Cardiac fibroblast (primary cell): ENCODE data around the gene LTB4R.
"Not testable (repeated sequence)": the region's sequence is repeated elsewhere in the genome, so short reads cannot be mapped to it uniquely, and the experiment has no call there.

Source experiments
- DNase-seq, 2 donors: peaks; one replicate each; pipeline versions ENCODE4 v3.0.0 to v3.0.0-alpha.2; 2010; ENCODE audit warnings: low read depth in 2 of 2
- H3K4me3 ChIP-seq, 2 donors: replicated peaks in 1 of 2; 1 replicate in 1 of 2; 2 replicates in 1 of 2; pipeline ENCODE4 v1.5.1; 2011; ENCODE audit warnings: low read depth in 2 of 2, low read length in 2 of 2, mild to moderate bottlenecking in 2 of 2, moderate library complexity in 1 of 2
- TF ChIP-seq, protein P1 (sequence below): IDR thresholded peaks from one replicate; pipeline ENCODE4 v1.5.1; 2011; ENCODE audit warnings: low read depth, mild to moderate bottlenecking, low read length, inconsistent platforms

The LTB4R gene

GRCh38 chr14:24323341-24323740, 12.0 kb downstream of the LTB4R start:
- TF ChIP-seq, protein P1, sequence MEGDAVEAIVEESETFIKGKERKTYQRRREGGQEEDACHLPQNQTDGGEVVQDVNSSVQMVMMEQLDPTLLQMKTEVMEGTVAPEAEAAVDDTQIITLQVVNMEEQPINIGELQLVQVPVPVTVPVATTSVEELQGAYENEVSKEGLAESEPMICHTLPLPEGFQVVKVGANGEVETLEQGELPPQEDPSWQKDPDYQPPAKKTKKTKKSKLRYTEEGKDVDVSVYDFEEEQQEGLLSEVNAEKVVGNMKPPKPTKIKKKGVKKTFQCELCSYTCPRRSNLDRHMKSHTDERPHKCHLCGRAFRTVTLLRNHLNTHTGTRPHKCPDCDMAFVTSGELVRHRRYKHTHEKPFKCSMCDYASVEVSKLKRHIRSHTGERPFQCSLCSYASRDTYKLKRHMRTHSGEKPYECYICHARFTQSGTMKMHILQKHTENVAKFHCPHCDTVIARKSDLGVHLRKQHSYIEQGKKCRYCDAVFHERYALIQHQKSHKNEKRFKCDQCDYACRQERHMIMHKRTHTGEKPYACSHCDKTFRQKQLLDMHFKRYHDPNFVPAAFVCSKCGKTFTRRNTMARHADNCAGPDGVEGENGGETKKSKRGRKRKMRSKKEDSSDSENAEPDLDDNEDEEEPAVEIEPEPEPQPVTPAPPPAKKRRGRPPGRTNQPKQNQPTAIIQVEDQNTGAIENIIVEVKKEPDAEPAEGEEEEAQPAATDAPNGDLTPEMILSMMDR: no peak
- no peak for DNase-seq
- H3K4me3 ChIP-seq: no peak overlapping the region

GRCh38 chr14:24324024-24324423, 12.7 kb downstream of the LTB4R start:
- H3K4me3 ChIP-seq: no peak overlapping the region
- TF ChIP-seq, protein P1: no peak
- no peak for DNase-seq

DNA sequence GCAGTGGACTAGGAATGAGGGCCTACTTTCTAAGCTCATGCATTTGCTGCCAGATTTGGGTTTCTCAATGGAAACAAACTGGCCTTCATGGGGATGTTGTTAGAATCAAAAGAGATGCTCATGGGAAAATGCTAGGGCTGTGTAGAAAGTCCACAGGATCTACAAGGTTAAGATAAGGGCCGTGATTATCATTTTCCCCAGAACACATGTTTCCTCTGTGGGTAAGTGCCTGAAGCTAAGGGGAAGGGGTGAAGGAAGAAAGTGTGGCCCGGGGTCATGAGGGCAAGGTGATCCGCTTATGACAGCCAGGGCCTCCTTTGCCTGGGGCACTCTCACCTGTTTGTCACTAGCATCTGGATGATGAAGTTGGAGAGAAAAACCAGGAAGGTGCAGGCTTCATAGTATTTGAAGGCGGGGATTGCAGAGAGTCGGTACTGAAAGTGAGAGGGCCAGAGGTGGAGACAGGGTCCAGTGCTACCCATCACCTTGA, 13.8 kb downstream of the LTB4R start:
- no peak for DNase-seq
- TF ChIP-seq, protein P1: no peak
- no peak overlapping the region for H3K4me3 ChIP-seq

DNA sequence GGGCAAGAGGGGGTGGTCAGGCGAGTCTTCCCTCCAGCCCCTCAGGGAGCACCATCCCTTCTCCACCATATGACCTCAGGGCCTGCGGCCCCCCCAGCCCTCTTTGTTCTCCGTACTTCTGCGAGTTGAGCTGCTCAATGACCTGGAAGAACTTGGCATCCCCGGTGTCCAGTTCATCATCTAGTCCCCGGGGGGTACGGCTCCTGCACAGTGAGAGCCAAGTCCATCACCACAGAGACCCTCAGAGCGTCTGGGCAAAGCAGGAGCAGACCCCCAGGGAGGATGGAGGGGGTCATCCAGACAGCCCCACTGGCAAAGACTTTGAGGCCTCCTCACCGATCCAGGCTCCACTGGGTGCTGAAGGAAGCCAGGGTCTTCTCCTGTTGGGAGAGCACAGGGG, 14.7 kb downstream of the LTB4R start:
- DNase-seq: no peak
- TF ChIP-seq, protein P1: no peak
- no peak overlapping the region for H3K4me3 ChIP-seq

DNA sequence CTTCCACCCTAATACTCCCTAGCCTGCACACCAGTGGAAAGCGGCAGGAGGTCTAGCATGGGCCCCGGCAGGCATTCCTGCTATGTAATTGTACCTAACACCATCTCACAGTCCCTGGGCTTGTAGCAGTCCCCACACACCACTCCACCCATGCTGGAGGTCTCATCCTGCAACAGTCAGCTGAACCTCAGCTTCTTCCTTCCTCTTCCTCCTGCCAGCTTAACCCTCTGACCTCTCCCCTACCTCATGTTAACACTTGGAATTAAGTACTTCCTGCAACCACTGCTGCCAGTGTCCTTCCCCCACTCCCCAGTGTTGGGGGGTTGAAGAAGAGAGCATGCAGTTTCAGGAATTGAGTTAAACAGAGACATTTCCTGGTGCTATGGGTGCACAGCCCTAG, 16.0 kb downstream of the LTB4R start:
- TF ChIP-seq, protein P1: no peak
- no peak overlapping the region for H3K4me3 ChIP-seq
- no peak for DNase-seq

DNA sequence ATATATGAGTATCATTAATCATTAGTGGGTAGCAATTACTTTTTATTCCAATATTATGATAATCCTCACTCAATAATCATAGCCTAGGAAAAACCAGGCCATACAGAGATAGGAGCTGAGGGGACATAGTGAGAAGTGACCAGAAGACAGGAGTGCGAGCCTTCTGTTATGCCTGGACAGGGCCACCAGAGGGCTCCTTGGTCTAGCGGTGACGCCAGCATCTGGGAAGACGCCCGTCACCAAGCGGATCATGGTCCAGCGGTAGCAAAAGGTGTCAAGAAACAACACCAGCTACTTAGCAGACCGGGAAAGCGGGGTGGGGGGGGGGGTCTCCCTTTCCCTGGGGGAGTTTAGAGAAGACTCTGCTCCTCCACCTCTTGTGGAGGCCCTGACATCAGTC, 16.6 kb downstream of the LTB4R start:
- TF ChIP-seq, protein P1: peak; percentile 39
- DNase-seq: peak; percentile 32 to 40

GRCh38 chr14:24329073-24329663, 17.9 kb downstream of the LTB4R start:
- TF ChIP-seq, protein P1: no peak
- DNase-seq: no peak
- no peak overlapping the region for H3K4me3 ChIP-seq

More for the DNA sequence above, 16.6 kb downstream of the LTB4R start:
- H3K4me3 ChIP-seq: not testable (repeated sequence)
